ENCODE measurements around the gene RAB22A.
A peak's percentile ranks its signal among the peaks of the same experiment; 100 is the strongest.
"Not testable (repeated sequence)": the region's sequence is repeated elsewhere in the genome, so short reads cannot be mapped to it uniquely, and the experiment has no call there.

RAB22A gene

GRCh38 chr20:58406422-58407001 lies 97.0 kb downstream of the RAB22A start:
- H3K4me3 ChIP-seq (ENCODE audit: low read length) = no peak overlapping the region
- no peak for TF ChIP-seq CTCF (IDR thresholded peaks at IDR 0.05; ENCODE audit: insufficient read depth, low read depth, low read length, missing control alignments)
- peak; percentile 44 for DNase-seq (ENCODE audit: low read depth)

- no peak overlapping the region for H3K4me3 ChIP-seq (ENCODE audit: low read length)
- TF ChIP-seq CTCF (IDR thresholded peaks at IDR 0.05; ENCODE audit: insufficient read depth, low read depth, low read length, missing control alignments) = no peak
- DNase-seq (ENCODE audit: low read depth) = peak; percentile 57
These were observed 97.8 kb downstream of the RAB22A start for GRCh38 chr20:58407201-58407873.

- no peak overlapping the region for H3K4me3 ChIP-seq (ENCODE audit: low read length)
- DNase-seq (ENCODE audit: low read depth) = peak; percentile 68
- no peak for TF ChIP-seq CTCF (IDR thresholded peaks at IDR 0.05; ENCODE audit: insufficient read depth, low read depth, low read length, missing control alignments)
These were observed 98.5 kb downstream of the RAB22A start for GRCh38 chr20:58407966-58408557.

GRCh38 chr20:58408603-58409246 lies 99.2 kb downstream of the RAB22A start:
- no peak overlapping the region for H3K4me3 ChIP-seq (ENCODE audit: low read length)
- no peak for DNase-seq (ENCODE audit: low read depth)
- TF ChIP-seq CTCF (IDR thresholded peaks at IDR 0.05; ENCODE audit: insufficient read depth, low read depth, low read length, missing control alignments) = no peak

- not testable (repeated sequence) for H3K4me3 ChIP-seq (ENCODE audit: low read length); DNase-seq (ENCODE audit: low read depth)
These were observed 104.7 kb downstream of the RAB22A start for GRCh38 chr20:58414216-58414615.

- not testable (repeated sequence) for DNase-seq (ENCODE audit: low read depth); H3K4me3 ChIP-seq (ENCODE audit: low read length)
These were observed 105.3 kb downstream of the RAB22A start for GRCh38 chr20:58414786-58415185.

GRCh38 chr20:58416057-58416456 lies 106.5 kb downstream of the RAB22A start:
- no peak for TF ChIP-seq CTCF (IDR thresholded peaks at IDR 0.05; ENCODE audit: insufficient read depth, low read depth, low read length, missing control alignments)
- no peak for DNase-seq (ENCODE audit: low read depth)
- H3K4me3 ChIP-seq (ENCODE audit: low read length) = no peak overlapping the region

Measured in epithelial cell of esophagus (primary cell).